Small intestine (tissue), 7 donors: ENCODE data around the gene SLC2A8. TPM values are rescaled to one million over a fixed set of nuclear protein-coding genes. Genes with fewer than 3 reads are reported as not detected.

Experiments used
- DNase-seq, 2 donors: peaks; one replicate each; pipeline versions ENCODE4 v3.0.0 to v3.0.0-alpha.2; 2013
- FAIRE-seq: peaks from 2 replicates; lab custom pipeline; 2012; peaks lifted over from hg19 to GRCh38; lab: Jason Lieb, UNC
- H3K27ac ChIP-seq, 3 donors: one replicate each; pipeline ENCODE4 v1.5.1; 2013; ENCODE audit warnings: low read length in 2 of 3, mild to moderate bottlenecking in 2 of 3, control low read depth in 1 of 3, inconsistent platforms in 1 of 3, low read depth in 1 of 3, moderate library complexity in 1 of 3
- H3K27me3 ChIP-seq, 3 donors: one replicate each; pipeline ENCODE4 v1.6.1; 2013; ENCODE audit warnings: low read length in 3 of 3, inconsistent platforms in 1 of 3; ENCODE audit not compliant: control insufficient read depth in 3 of 3, insufficient read depth in 3 of 3
- H3K36me3 ChIP-seq, 3 donors: one replicate each; pipeline ENCODE4 v1.6.1; 2013; ENCODE audit warnings: low read length in 3 of 3, inconsistent platforms in 1 of 3, low read depth in 1 of 3, mild to moderate bottlenecking in 1 of 3, moderate library complexity in 1 of 3; ENCODE audit not compliant: control insufficient read depth in 3 of 3, insufficient read depth in 2 of 3
- H3K4me1 ChIP-seq, 3 donors: one replicate each; pipeline ENCODE4 v1.6.1; 2013; ENCODE audit warnings: low read length in 2 of 3, inconsistent platforms in 1 of 3, low read depth in 1 of 3, mild to moderate bottlenecking in 1 of 3, moderate library complexity in 1 of 3; ENCODE audit not compliant: control insufficient read depth in 3 of 3, insufficient read depth in 2 of 3
- H3K4me3 ChIP-seq, 3 donors: one replicate each; pipeline ENCODE4 v1.5.1; 2013; ENCODE audit warnings: low read length in 3 of 3, control low read depth in 1 of 3, inconsistent platforms in 1 of 3, low read depth in 1 of 3, mild to moderate bottlenecking in 1 of 3, moderate library complexity in 1 of 3
- H3K9me3 ChIP-seq, 2 donors: one replicate each; pipeline ENCODE4 v1.6.1; 2013; ENCODE audit warnings: low read depth in 1 of 2, low read length in 1 of 2; ENCODE audit not compliant: control insufficient read depth in 2 of 2, insufficient read depth in 1 of 2
- WGBS, 3 donors: extraction: QIAGEN DNeasy Blood & Tissue Kit; methylation state at CpG; one replicate each; pipeline ENCODE4 v1.1.7; 2013; 5-methylcytosine and 5-hydroxymethylcytosine counted together
- polyA plus RNA-seq, 4 donors: library from polyadenylated mRNA; stranded (reverse) in 3 of 4; unstranded in 1 of 4; fragments of 200-250 nt in 3 of 4; fragments of 120-200 nt in 1 of 4; gene quantifications; one replicate each; pipeline versions ENCODE4 v1.2.1 to v1.2.3, GENCODE V29; 2013
- donor health status: healthy with polysubstance abuse.
- donor health status: control.
- donor health status: control.
- donor health status: Bipolar disorder and iron deficiency.
- donor health status: healthy.

Gene SLC2A8
- polyA plus RNA-seq, 4 donors = 17.2 to 62.1 (median 20.7) TPM

DNA sequence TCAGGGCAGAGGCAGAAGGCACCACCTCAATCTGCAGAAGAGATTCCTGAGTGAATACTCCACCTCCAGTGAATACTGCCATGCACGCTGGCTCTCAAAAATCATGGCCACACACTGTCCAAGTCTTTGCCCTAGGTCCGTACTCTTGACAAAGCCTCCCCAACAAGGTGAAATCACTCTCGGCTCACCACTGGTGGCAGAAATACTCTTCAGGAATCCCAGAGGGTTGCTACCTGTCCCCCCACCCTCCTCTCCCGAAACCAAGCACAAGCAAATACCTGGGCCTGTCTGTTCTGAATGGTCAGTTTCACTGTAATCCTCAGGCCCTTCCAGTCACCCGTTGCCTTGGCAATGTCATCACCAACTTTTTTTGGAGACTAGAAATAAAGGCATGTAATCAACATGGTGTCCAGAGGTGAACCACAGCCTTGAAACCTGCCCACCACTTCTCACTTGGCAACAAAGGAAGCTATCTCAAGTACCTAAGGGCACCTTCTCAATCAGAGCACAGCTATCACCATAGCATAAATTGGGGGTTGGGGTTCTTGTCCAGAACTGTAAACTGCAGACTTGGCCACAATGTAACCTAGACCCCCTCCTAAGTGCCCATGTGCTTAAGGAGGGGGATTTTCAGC is 52.5 kb downstream of the SLC2A8 start:
- Histone ChIP-seq H3K9me3 (no peaks in the 10 kb centered on the region), H3K36me3 (peaks cover 14 to 71% (median 22%) of the 10 kb centered on the region in 3 donors), H3K4me3 (peak overlapping the region in 2 of 3 donors; percentile 80 to 93), H3K4me1 (peaks cover 3 to 20% (median 11%) of the 10 kb centered on the region in 3 donors), H3K27ac (peak overlapping the region; percentile 92 to 97 (median 94)), H3K27me3 (no peaks in the 10 kb centered on the region)
- FAIRE-seq (no peak), DNase-seq (peak in 1 of 2 donors; percentile 27)
- WGBS, 3 donors = 28 to 35% (median 28%) methylated on average over 5 of the region's 5 CpGs

DNA sequence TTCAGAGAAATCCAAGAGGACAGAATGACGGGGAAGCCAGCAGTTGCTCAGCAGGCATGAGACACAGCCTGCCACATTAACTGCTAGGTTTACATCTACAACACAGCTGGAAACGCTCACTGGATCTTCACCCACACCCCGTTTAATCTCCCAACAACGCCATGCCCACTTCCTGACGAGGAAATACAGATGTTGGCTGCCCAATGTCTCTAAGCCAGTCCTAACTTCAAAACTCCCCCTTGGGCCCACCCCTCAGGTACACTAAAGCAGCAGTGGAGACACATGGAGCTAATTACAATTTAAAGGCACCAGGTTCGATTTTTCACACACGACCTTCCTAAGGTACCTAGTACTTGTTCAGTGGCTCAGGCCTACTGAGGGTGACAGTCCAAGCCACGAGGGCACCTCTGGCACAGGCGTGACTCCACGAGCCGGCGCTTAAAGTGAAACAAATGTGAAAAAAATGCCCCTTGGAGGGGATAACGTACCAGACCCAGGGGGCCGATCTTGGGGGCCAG is 53.3 kb downstream of the SLC2A8 start:
- DNase-seq = peak; percentile 51 to 57
- H3K9me3 ChIP-seq = no peaks in the 10 kb centered on the region

DNA sequence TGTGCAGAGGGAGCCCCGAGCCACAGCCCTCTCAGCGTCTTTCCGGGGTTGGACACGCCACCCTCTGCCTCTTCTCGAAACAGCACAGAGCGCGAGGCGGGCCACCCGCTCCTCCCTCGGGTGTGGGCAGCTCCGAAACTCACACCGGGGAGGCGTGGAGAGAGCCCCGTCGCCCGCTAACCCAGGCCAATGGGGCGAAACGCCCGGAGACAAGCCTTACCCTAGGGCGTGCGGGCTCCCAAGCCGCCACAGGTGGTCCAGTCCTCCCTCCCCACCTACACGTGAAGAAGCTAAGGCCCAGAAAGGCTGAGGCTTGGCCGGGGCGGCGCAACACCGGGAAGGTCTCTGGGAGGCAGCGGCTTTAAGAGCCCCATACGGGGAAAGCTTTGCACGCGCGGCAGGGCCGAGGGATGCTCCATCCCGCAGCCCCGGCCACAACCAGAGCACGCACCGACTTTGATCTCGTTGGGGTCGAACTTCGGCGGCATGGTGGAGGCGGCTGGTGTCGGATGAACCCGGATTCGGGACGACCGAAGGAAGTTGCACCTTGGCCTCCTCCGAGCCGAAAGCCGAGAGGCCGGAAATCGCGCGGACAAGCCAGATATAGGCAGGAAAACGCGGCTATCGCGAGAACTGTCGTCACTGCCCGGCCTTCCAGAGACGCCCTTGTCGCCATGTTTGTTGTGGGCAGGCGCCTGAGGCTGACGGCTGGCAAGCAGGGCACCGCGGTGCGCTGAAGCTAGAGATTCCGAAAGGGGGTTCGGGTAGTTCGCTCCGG is 54.0 kb downstream of the SLC2A8 start, which contains the start of the genes LRSAM1 and RPL12:
TSS of gene LRSAM1 (plus strand) at position 681 of the 778 bp plus-strand sequence. CDS start 3,018 bp downstream, outside the sequence.
TSS of gene RPL12 (minus strand) at position 577 of the 778 bp plus-strand sequence. CDS start at position 488, 89 bp downstream.
- Histone ChIP-seq H3K27ac (peak within 1 kb of the TSS; percentile 92 to 97 (median 94)), H3K4me3 (peak within 1 kb of the TSS; percentile 80 to 93 (median 84)), H3K9me3 (no peaks in the 10 kb centered on the region), H3K36me3 (peaks cover 11 to 66% (median 17%) of the 10 kb centered on the region in 3 donors), H3K27me3 (no peaks in the 10 kb centered on the region), H3K4me1 (peaks cover 3 to 20% (median 11%) of the 10 kb centered on the region in 3 donors)
- WGBS, 3 donors = 0 to 1% (median 1%) methylated on average over 67 to 71 of the region's 71 CpGs
- peak; percentile 96 to 99 for DNase-seq
- no peak for FAIRE-seq

More for the DNA sequence above, 53.3 kb downstream of the SLC2A8 start:
- H3K27ac ChIP-seq = peak overlapping the region; percentile 92 to 97 (median 94)
- FAIRE-seq = no peak
- no peaks in the 10 kb centered on the region for H3K27me3 ChIP-seq
- peaks cover 3 to 20% (median 11%) of the 10 kb centered on the region in 3 donors for H3K4me1 ChIP-seq
- peak overlapping the region; percentile 55 to 93 (median 80) for H3K4me3 ChIP-seq
- WGBS, 3 donors = 0 to 1% (median 1%) methylated on average over 14 of the region's 14 CpGs
- peaks cover 14 to 66% (median 19%) of the 10 kb centered on the region in 3 donors for H3K36me3 ChIP-seq

DNA sequence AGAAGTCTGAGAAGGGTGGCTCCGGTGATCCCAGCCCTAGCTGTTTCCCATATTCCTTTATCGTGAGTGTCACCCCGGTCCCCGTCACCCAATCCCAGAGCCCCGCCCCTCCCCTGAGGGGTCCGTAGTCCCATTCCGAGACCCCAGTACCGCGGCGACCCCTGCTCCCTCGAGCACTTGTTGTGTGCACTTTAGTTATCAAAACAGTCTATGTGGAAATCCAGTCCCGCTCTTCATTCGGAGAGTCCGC is 54.6 kb downstream of the SLC2A8 start:
- Histone ChIP-seq H3K27me3 (no peaks in the 10 kb centered on the region), H3K9me3 (no peaks in the 10 kb centered on the region), H3K36me3 (peaks cover 6 to 61% (median 12%) of the 10 kb centered on the region in 3 donors), H3K4me3 (peak overlapping the region; percentile 80 to 93 (median 84)), H3K27ac (peak overlapping the region; percentile 74 to 94 (median 89)), H3K4me1 (peaks cover 3 to 20% (median 11%) of the 10 kb centered on the region in 3 donors)
- 0 to 1% (median 1%) methylated on average over 14 of the region's 14 CpGs for WGBS, 3 donors
- no peak for DNase-seq
- no peak for FAIRE-seq

DNA sequence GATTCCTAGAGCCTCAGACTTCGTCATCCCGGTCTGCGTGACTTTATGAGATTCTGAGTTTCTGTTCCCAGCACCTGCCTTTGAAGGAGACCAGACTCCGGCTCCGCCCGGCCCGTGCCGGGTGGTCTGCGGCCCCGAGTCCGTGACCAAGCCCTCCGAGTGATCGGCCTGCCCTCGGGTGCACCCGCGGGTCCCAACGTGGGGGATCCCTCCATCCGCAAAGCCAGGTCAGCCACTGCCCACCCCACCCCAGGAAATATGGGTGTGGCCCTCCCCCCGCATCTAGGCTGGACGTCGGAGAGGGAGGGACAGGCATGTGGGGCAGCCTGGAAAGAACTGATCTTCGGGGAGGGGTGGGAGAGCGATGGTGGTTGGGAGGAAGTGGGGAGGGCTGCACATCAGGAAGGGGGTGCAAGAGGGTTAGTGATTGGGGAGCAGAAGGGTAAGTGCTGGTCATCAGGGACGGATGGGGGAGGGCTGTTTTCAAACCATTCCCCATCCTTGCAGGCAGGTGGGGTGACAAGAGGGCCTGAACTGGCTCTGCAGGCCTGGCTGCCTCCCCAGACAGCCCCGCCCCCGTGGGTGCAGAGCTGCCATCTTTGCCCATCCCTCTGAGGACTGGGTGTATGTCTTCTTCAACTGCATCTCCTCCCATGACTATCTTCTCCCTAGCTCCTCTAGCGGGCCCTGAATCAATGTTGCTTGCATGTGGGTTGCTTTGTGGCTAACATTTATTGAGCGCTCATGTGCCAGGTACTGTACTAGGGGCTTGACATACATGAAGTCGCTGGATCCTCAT is 55.1 kb downstream of the SLC2A8 start:
- FAIRE-seq (no peak), DNase-seq (peak; percentile 59 to 84)
- Histone ChIP-seq H3K4me3 (peak overlapping the region; percentile 80 to 93 (median 84)), H3K27me3 (no peaks in the 10 kb centered on the region), H3K27ac (peak overlapping the region; percentile 74 to 94 (median 89)), H3K9me3 (no peaks in the 10 kb centered on the region), H3K36me3 (peaks cover 4 to 60% (median 9%) of the 10 kb centered on the region in 3 donors), H3K4me1 (peaks cover 3 to 20% (median 11%) of the 10 kb centered on the region in 3 donors)
- 8 to 10% (median 9%) methylated on average over 29 of the region's 29 CpGs for WGBS, 3 donors

DNA sequence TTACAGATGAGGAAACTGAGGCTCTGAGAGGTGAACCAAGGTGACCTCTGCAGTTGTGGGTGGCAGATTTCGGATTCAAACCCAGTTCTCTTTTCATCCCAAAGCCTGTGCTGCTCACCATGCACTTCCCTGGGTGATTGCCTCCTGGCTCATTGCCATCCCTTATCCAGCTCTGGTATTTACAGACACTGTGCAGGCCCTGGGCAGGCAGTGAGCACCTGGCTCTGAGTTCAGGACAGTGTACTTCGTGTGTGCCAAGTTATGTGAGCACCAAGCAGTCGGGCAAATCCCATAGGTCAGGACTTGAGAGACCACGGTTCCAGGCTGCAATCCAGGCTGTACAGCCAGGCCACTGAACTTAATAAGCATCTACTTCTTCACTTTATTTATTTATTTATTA is 55.7 kb downstream of the SLC2A8 start:
- Histone ChIP-seq H3K27me3 (no peaks in the 10 kb centered on the region), H3K36me3 (peaks cover 4 to 60% (median 6%) of the 10 kb centered on the region in 3 donors), H3K4me1 (peaks cover 3 to 20% (median 11%) of the 10 kb centered on the region in 3 donors), H3K9me3 (no peaks in the 10 kb centered on the region), H3K27ac (peak overlapping the region in 2 of 3 donors; percentile 37 to 94), H3K4me3 (no peak overlapping the region)
- FAIRE-seq (no peak), DNase-seq (peak; percentile 57 to 90)
- WGBS, 3 donors = 16 to 42% (median 40%) methylated on average over 4 of the region's 4 CpGs

DNA sequence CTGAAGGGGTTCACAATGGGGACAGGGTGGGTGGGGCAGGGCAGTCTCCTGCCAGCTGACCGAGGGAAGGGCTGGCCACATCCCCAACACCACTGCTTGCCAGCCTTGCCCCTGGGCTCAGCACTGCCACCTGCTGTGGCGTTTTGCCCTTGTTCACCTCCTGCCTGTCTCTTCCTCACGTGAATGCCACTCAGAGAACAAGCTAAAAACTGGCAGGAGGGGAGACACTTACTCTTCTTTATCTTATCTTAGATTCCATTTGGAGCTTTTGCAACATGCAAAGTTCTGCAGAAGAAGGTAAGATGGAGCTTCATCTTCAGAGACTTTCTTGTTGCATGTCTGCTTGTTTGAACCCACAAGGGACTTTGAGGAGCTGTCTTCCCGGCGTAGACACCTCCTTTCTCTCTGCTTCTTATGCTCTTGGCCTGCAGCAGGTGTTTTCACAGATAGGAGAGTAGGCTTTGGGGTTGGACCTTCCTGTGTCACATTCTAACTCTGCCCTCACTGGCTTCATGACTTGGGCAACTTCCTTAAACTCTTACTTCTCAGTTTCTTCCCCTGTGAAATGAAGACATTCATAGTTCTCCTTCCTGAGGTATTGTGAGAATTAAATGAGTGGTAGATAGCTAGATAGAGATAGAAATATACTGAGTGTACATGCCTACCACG is 58.5 kb downstream of the SLC2A8 start:
- no peak for FAIRE-seq
- 41 to 49% (median 48%) methylated on average over 6 of the region's 6 CpGs for WGBS, 3 donors
- Histone ChIP-seq H3K27me3 (no peaks in the 10 kb centered on the region), H3K4me3 (no peak overlapping the region), H3K36me3 (peaks cover 4 to 52% (median 12%) of the 10 kb centered on the region in 3 donors), H3K4me1 (peaks cover 0 to 13% (median 3%) of the 10 kb centered on the region in 3 donors), H3K9me3 (no peaks in the 10 kb centered on the region), H3K27ac (no peak overlapping the region)
- peak in 1 of 2 donors; percentile 37 for DNase-seq
